ENCODE results near the gene POPDC3. TPM values are rescaled to one million over a fixed set of nuclear protein-coding genes. Genes with fewer than 3 reads are reported as not detected.

The POPDC3 gene
- total and polyA plus RNA-seq, 10 of the 15 experiments (the other 5 are each of a cell fraction or from before 2014, with no cell fraction given), result 1.6 TPM; not detected in 9

GRCh38 chr6:105213272-105213671 is 33.5 kb upstream of the POPDC3 start (continued):
- TF ChIP-seq ATF2 (IDR thresholded peaks at IDR 0.05; ENCODE audit: low read length), result no peak
- no peak for TF ChIP-seq TCF7 (IDR thresholded peaks at IDR 0.05; ENCODE audit: borderline replicate concordance)
- no peak for TF ChIP-seq MXI1 (IDR thresholded peaks at IDR 0.05; ENCODE audit: low read depth, low read length)
- no peak for TF ChIP-seq MYC (IDR thresholded peaks at IDR 0.05; ENCODE audit: insufficient read depth, insufficient read length, insufficient replicate concordance, low read length, severe bottlenecking)
- TF ChIP-seq CEBPB (IDR thresholded peaks at IDR 0.05; ENCODE audit: borderline replicate concordance in 1 of 2, low read depth in 2 of 2, low read length in 2 of 2), result no peak
- TF ChIP-seq SMAD1 (IDR thresholded peaks at IDR 0.05; ENCODE audit: low read depth, partially characterized antibody), result no peak
- TF ChIP-seq PAX5 (IDR thresholded peaks at IDR 0.05; ENCODE audit: borderline replicate concordance, low read depth, low read length), result no peak
- no peak for TF ChIP-seq EP300 (IDR thresholded peaks at IDR 0.05; ENCODE audit: borderline replicate concordance in 1 of 2, control insufficient read depth in 1 of 2, low read depth in 2 of 2, low read length in 2 of 2)
- TF ChIP-seq, protein P1, sequence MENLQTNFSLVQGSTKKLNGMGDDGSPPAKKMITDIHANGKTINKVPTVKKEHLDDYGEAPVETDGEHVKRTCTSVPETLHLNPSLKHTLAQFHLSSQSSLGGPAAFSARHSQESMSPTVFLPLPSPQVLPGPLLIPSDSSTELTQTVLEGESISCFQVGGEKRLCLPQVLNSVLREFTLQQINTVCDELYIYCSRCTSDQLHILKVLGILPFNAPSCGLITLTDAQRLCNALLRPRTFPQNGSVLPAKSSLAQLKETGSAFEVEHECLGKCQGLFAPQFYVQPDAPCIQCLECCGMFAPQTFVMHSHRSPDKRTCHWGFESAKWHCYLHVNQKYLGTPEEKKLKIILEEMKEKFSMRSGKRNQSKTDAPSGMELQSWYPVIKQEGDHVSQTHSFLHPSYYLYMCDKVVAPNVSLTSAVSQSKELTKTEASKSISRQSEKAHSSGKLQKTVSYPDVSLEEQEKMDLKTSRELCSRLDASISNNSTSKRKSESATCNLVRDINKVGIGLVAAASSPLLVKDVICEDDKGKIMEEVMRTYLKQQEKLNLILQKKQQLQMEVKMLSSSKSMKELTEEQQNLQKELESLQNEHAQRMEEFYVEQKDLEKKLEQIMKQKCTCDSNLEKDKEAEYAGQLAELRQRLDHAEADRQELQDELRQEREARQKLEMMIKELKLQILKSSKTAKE (IDR thresholded peaks at IDR 0.05; ENCODE audit: low read depth, poor library complexity, severe bottlenecking), result no peak

Data from GM12878 (cell line).